Neural progenitor cell (in vitro differentiated cells): ENCODE results near the gene LAG3.

Experiments used
- EZH2 ChIP-seq: fragments of 200-600 bp; sonication (generic); IDR thresholded peaks from 2 replicates; pipeline ENCODE4 v1.6.1; 2017; ENCODE audit warnings: antibody characterized with exemption, mild to moderate bottlenecking, moderate library complexity
- TF ChIP-seq, protein P1 (sequence below): fragments of 200-600 bp; sonication (generic); IDR thresholded peaks from 2 replicates; pipeline ENCODE4 v1.5.1; 2017; ENCODE audit warnings: antibody characterized with exemption, mild to moderate bottlenecking

DNA sequence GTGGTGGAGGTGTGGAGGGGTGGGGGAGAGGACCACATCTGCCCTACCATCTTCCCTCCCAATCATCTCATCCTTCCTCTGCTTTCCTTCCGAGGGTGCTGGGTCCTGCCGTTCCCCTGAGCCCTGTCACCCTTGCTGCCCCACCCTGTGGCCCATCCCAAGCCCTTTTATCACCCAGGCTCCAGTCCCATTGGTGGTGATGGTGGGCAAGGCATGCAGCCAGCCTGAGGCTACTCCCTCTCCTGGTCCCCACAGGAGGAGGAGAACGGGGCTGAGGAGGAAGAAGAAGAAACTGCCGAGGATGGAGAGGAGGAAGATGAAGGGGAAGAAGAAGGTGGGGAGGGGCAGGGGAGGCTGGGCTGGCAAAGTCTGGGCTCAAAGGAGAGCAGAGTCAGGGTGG lies 2.7 kb upstream of the LAG3 start:
- no peak for TF ChIP-seq EZH2
- TF ChIP-seq, protein P1, sequence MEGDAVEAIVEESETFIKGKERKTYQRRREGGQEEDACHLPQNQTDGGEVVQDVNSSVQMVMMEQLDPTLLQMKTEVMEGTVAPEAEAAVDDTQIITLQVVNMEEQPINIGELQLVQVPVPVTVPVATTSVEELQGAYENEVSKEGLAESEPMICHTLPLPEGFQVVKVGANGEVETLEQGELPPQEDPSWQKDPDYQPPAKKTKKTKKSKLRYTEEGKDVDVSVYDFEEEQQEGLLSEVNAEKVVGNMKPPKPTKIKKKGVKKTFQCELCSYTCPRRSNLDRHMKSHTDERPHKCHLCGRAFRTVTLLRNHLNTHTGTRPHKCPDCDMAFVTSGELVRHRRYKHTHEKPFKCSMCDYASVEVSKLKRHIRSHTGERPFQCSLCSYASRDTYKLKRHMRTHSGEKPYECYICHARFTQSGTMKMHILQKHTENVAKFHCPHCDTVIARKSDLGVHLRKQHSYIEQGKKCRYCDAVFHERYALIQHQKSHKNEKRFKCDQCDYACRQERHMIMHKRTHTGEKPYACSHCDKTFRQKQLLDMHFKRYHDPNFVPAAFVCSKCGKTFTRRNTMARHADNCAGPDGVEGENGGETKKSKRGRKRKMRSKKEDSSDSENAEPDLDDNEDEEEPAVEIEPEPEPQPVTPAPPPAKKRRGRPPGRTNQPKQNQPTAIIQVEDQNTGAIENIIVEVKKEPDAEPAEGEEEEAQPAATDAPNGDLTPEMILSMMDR: no peak
